ENCODE measurements around the gene DNAH17. TPM values are rescaled to one million over a fixed set of nuclear protein-coding genes. Genes with fewer than 3 reads are reported as not detected.
A peak's percentile ranks its signal among the peaks of the same experiment; 100 is the strongest.

Gene DNAH17
- polyA plus RNA-seq, 4 donors = 0.57 to 3.6 TPM; not detected in 2

- no peaks in the 10 kb centered on the region for H3K27me3 ChIP-seq (ENCODE audit: control insufficient read depth in 3 of 3, insufficient read depth in 3 of 3, low read length in 3 of 3)
- FAIRE-seq (no peak), DNase-seq (no peak)
- 77 to 94% (median 84%) methylated on average over 6 of the region's 6 CpGs for WGBS, 3 donors
- H3K36me3 ChIP-seq (ENCODE audit: control insufficient read depth in 3 of 3, insufficient read depth in 2 of 3, low read depth in 1 of 3, low read length in 3 of 3) = peaks cover 6 to 96% (median 37%) of the 10 kb centered on the region in 3 donors
- no peak overlapping the region for H3K27ac ChIP-seq (ENCODE audit: low read depth in 1 of 3, low read length in 2 of 3)
- H3K4me1 ChIP-seq (ENCODE audit: control insufficient read depth in 3 of 3, insufficient read depth in 2 of 3, low read depth in 1 of 3, low read length in 2 of 3) = no peaks in the 10 kb centered on the region
- H3K4me3 ChIP-seq (ENCODE audit: low read depth in 1 of 3, low read length in 3 of 3) = no peak overlapping the region
- H3K9me3 ChIP-seq (ENCODE audit: control insufficient read depth in 2 of 2, insufficient read depth in 1 of 2, low read depth in 1 of 2, low read length in 1 of 2) = no peaks in the 10 kb centered on the region
Measured at GRCh38 chr17:78399693-78400144, 177.5 kb downstream of the DNAH17 start.

DNA sequence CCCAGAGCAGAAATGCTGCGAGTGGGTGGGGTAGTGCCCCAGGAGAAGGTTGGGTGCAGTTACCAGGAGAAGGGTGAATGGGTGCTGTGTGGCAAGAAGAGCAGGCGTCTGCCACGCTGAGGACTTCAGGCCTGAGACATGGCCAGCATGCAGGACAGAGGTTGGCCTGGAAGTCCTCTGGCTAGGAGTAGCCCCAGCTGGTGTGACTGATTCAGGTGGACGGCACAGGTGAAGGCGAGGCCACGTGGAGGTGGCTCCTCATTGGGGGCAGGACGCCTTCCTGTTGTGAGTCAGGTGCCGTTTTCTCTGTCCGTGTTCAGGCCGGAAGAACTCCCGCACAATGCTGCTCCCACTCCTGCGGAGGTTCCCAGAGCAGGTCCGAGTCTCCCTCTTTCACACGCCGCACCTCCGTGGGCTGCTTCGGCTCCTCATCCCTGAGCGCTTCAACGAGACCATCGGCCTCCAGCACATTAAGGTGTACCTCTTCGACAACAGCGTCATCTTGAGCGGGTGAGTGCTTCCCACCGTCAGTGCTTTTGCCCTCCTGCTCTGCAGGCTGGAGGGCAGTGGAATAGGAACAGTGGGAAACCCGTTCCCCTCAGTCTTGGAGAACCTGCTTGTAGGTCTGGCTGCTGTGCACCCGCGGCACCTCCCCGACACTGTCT lies 178.0 kb downstream of the DNAH17 start:
- 86 to 96% (median 87%) methylated on average over 28 of the region's 28 CpGs for WGBS, 3 donors
- DNase-seq = no peak
- Histone ChIP-seq H3K4me3 (ENCODE audit: low read depth in 1 of 3, low read length in 3 of 3) (no peak overlapping the region), H3K9me3 (ENCODE audit: control insufficient read depth in 2 of 2, insufficient read depth in 1 of 2, low read depth in 1 of 2, low read length in 1 of 2) (no peaks in the 10 kb centered on the region), H3K4me1 (ENCODE audit: control insufficient read depth in 3 of 3, insufficient read depth in 2 of 3, low read depth in 1 of 3, low read length in 2 of 3) (no peaks in the 10 kb centered on the region), H3K27me3 (ENCODE audit: control insufficient read depth in 3 of 3, insufficient read depth in 3 of 3, low read length in 3 of 3) (no peaks in the 10 kb centered on the region), H3K36me3 (ENCODE audit: control insufficient read depth in 3 of 3, insufficient read depth in 2 of 3, low read depth in 1 of 3, low read length in 3 of 3) (peaks cover 4 to 94% (median 38%) of the 10 kb centered on the region in 3 donors), H3K27ac (ENCODE audit: low read depth in 1 of 3, low read length in 2 of 3) (no peak overlapping the region)
- no peak for FAIRE-seq

DNA sequence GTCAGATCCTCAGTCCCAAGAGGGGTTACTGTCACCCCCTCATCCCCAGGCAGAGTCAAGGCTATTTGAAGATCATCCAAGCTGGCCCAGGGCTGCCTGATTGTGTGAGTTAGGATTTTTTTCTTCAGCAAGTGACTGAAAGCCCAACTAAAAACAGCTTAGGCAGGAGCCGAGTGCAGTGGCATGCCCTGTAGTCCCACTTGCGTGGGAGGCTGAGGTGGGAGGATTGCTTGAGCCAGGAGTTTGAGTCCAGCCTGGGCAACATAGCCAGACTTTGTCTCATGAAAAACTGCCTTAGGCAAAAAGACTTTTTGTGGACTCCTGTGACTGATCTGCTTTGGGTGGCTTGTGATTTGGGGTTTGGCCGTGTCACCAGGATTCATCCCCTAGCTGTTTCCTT lies 178.8 kb downstream of the DNAH17 start:
- Histone ChIP-seq H3K4me1 (ENCODE audit: control insufficient read depth in 3 of 3, insufficient read depth in 2 of 3, low read depth in 1 of 3, low read length in 2 of 3) (no peaks in the 10 kb centered on the region), H3K27me3 (ENCODE audit: control insufficient read depth in 3 of 3, insufficient read depth in 3 of 3, low read length in 3 of 3) (no peaks in the 10 kb centered on the region), H3K9me3 (ENCODE audit: control insufficient read depth in 2 of 2, insufficient read depth in 1 of 2, low read depth in 1 of 2, low read length in 1 of 2) (no peaks in the 10 kb centered on the region), H3K27ac (ENCODE audit: low read depth in 1 of 3, low read length in 2 of 3) (no peak overlapping the region), H3K36me3 (ENCODE audit: control insufficient read depth in 3 of 3, insufficient read depth in 2 of 3, low read depth in 1 of 3, low read length in 3 of 3) (peaks cover 6 to 89% (median 35%) of the 10 kb centered on the region in 3 donors), H3K4me3 (ENCODE audit: low read depth in 1 of 3, low read length in 3 of 3) (no peak overlapping the region)
- WGBS, 3 donors = 88 to 96% (median 93%) methylated on average over 3 of the region's 3 CpGs
- no peak for DNase-seq
- FAIRE-seq = no peak

DNA sequence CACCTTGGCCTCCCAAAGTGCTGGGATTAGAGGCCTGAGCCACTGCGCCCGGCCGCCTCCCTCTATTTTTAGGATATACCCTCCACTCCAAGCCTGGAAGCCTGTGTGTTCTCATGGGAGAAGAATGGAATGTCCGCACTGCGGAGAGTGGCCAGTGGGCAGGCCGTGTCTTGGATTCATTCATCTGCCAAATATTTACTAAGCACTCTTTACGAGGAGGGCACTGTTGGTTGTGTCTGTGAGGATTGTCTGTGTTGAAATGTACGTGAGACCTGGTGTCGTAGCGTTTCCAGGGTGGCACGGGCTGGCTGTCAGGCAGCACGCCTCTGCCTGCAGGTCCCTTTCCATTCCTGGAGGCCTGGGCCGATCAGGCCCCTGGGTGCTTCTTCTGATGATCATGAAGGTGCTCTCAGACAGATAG lies 179.5 kb downstream of the DNAH17 start:
- no peak for FAIRE-seq
- H3K27ac ChIP-seq (ENCODE audit: low read depth in 1 of 3, low read length in 2 of 3) = no peak overlapping the region
- no peaks in the 10 kb centered on the region for H3K4me1 ChIP-seq (ENCODE audit: control insufficient read depth in 3 of 3, insufficient read depth in 2 of 3, low read depth in 1 of 3, low read length in 2 of 3)
- H3K36me3 ChIP-seq (ENCODE audit: control insufficient read depth in 3 of 3, insufficient read depth in 2 of 3, low read depth in 1 of 3, low read length in 3 of 3) = peaks cover 6 to 87% (median 34%) of the 10 kb centered on the region in 3 donors
- 71 to 87% (median 75%) methylated on average over 13 of the region's 13 CpGs for WGBS, 3 donors
- H3K9me3 ChIP-seq (ENCODE audit: control insufficient read depth in 2 of 2, insufficient read depth in 1 of 2, low read depth in 1 of 2, low read length in 1 of 2) = no peaks in the 10 kb centered on the region
- DNase-seq = no peak
- no peaks in the 10 kb centered on the region for H3K27me3 ChIP-seq (ENCODE audit: control insufficient read depth in 3 of 3, insufficient read depth in 3 of 3, low read length in 3 of 3)
- H3K4me3 ChIP-seq (ENCODE audit: low read depth in 1 of 3, low read length in 3 of 3) = no peak overlapping the region

- Histone ChIP-seq H3K4me3 (ENCODE audit: low read depth in 1 of 3, low read length in 3 of 3) (no peak overlapping the region), H3K4me1 (ENCODE audit: control insufficient read depth in 3 of 3, insufficient read depth in 2 of 3, low read depth in 1 of 3, low read length in 2 of 3) (no peaks in the 10 kb centered on the region), H3K27me3 (ENCODE audit: control insufficient read depth in 3 of 3, insufficient read depth in 3 of 3, low read length in 3 of 3) (no peaks in the 10 kb centered on the region), H3K36me3 (ENCODE audit: control insufficient read depth in 3 of 3, insufficient read depth in 2 of 3, low read depth in 1 of 3, low read length in 3 of 3) (peaks cover 6 to 83% (median 30%) of the 10 kb centered on the region in 3 donors), H3K27ac (ENCODE audit: low read depth in 1 of 3, low read length in 2 of 3) (peak overlapping the region in 1 of 3 donors; percentile 4), H3K9me3 (ENCODE audit: control insufficient read depth in 2 of 2, insufficient read depth in 1 of 2, low read depth in 1 of 2, low read length in 1 of 2) (no peaks in the 10 kb centered on the region)
- DNase-seq = no peak
- no peak for FAIRE-seq
- 77 to 88% (median 85%) methylated on average over 14 of the region's 14 CpGs for WGBS, 3 donors
Measured at GRCh38 chr17:78396441-78397337, 180.5 kb downstream of the DNAH17 start.

DNA sequence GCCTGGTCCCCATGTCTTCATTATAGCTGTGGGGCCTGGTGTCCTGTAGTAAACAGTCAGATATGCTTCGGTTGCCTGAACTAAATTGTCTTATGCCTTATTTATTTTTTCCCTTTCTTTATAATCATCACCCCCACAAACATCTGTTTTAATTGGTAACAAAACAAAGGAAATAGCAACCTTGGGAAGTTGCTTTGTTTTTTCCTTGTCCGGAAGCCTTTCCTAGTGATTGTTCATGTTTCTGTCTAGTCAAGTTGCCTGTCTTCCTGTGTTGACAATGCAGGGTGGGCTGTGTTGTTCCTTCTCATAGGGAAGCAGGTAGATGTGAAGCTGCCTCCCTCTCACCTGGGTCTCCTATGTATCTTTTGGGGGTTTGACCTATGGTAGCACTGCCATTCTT lies 182.0 kb downstream of the DNAH17 start:
- Histone ChIP-seq H3K9me3 (ENCODE audit: control insufficient read depth in 2 of 2, insufficient read depth in 1 of 2, low read depth in 1 of 2, low read length in 1 of 2) (no peaks in the 10 kb centered on the region), H3K27me3 (ENCODE audit: control insufficient read depth in 3 of 3, insufficient read depth in 3 of 3, low read length in 3 of 3) (no peaks in the 10 kb centered on the region), H3K4me3 (ENCODE audit: low read depth in 1 of 3, low read length in 3 of 3) (no peak overlapping the region), H3K4me1 (ENCODE audit: control insufficient read depth in 3 of 3, insufficient read depth in 2 of 3, low read depth in 1 of 3, low read length in 2 of 3) (no peaks in the 10 kb centered on the region), H3K27ac (ENCODE audit: low read depth in 1 of 3, low read length in 2 of 3) (no peak overlapping the region), H3K36me3 (ENCODE audit: control insufficient read depth in 3 of 3, insufficient read depth in 2 of 3, low read depth in 1 of 3, low read length in 3 of 3) (peaks cover 6 to 77% (median 21%) of the 10 kb centered on the region in 3 donors)
- DNase-seq = no peak
- 83 to 93% (median 91%) methylated on average over 2 of the region's 2 CpGs for WGBS, 3 donors
- no peak for FAIRE-seq

DNA sequence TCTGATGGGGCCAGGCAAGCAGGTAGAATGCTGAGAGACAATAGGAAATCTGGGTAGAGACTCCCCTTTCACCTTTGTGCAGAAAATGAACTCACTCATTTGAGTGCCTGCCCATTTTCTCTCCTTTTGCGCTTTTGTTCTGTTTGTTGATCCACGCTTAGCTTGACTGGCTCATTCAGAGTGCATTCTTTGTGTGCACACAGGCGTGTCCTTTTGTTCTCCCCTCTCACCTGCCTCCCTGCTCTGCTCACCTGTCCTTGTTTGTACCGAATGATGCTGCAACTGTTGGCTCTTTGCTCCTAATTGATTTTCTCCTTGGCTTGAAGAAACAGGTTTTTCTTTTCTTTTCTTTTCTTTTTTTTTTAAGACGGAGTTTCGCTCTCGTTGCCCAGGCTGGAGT lies 183.0 kb downstream of the DNAH17 start:
- peaks cover 6 to 75% (median 17%) of the 10 kb centered on the region in 3 donors for H3K36me3 ChIP-seq (ENCODE audit: control insufficient read depth in 3 of 3, insufficient read depth in 2 of 3, low read depth in 1 of 3, low read length in 3 of 3)

DNA sequence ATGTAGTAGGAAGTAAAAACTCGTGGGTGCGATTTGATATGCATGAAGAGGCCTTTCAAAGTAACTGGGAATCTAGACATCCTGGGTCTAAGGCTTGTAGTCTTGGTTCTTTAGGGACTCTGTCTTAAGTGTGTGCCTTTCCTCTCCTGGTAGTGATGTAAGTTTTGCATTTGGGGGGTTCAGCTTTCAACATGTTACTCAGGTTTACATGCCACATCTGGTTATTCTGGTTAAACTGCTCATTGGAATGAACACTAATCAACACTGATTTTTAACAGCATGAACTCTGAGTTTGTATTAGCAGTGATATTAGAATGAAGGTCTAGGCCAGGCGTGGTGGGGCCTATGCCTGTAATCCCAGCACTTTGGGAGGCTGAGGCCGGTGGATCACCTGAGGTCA lies 183.6 kb downstream of the DNAH17 start:
- DNase-seq = no peak
- no peak overlapping the region for H3K27ac ChIP-seq (ENCODE audit: low read depth in 1 of 3, low read length in 2 of 3)

More for the DNA sequence above, 183.0 kb downstream of the DNAH17 start:
- 68 to 84% (median 68%) methylated on average over 7 of the region's 7 CpGs for WGBS, 3 donors
- FAIRE-seq (no peak), DNase-seq (no peak)
- H3K9me3 ChIP-seq (ENCODE audit: control insufficient read depth in 2 of 2, insufficient read depth in 1 of 2, low read depth in 1 of 2, low read length in 1 of 2) = no peaks in the 10 kb centered on the region
- H3K4me1 ChIP-seq (ENCODE audit: control insufficient read depth in 3 of 3, insufficient read depth in 2 of 3, low read depth in 1 of 3, low read length in 2 of 3) = no peaks in the 10 kb centered on the region
- no peak overlapping the region for H3K4me3 ChIP-seq (ENCODE audit: low read depth in 1 of 3, low read length in 3 of 3)
- no peaks in the 10 kb centered on the region for H3K27me3 ChIP-seq (ENCODE audit: control insufficient read depth in 3 of 3, insufficient read depth in 3 of 3, low read length in 3 of 3)
- no peak overlapping the region for H3K27ac ChIP-seq (ENCODE audit: low read depth in 1 of 3, low read length in 2 of 3)

More for the DNA sequence above, 183.6 kb downstream of the DNAH17 start:
- Histone ChIP-seq H3K9me3 (ENCODE audit: control insufficient read depth in 2 of 2, insufficient read depth in 1 of 2, low read depth in 1 of 2, low read length in 1 of 2) (no peaks in the 10 kb centered on the region), H3K27me3 (ENCODE audit: control insufficient read depth in 3 of 3, insufficient read depth in 3 of 3, low read length in 3 of 3) (no peaks in the 10 kb centered on the region), H3K36me3 (ENCODE audit: control insufficient read depth in 3 of 3, insufficient read depth in 2 of 3, low read depth in 1 of 3, low read length in 3 of 3) (peaks cover 6 to 71% (median 13%) of the 10 kb centered on the region in 3 donors), H3K4me1 (ENCODE audit: control insufficient read depth in 3 of 3, insufficient read depth in 2 of 3, low read depth in 1 of 3, low read length in 2 of 3) (peaks cover 0 to 3% (median 0%) of the 10 kb centered on the region in 3 donors), H3K4me3 (ENCODE audit: low read depth in 1 of 3, low read length in 3 of 3) (no peak overlapping the region)
- WGBS, 3 donors = 88 to 92% (median 89%) methylated on average over 4 of the region's 4 CpGs
- FAIRE-seq = no peak

Data from small intestine (tissue), 7 donors.